Lower lobe of right lung (tissue), 2 donors: Measurements from ENCODE around the gene EP400. TPM values are rescaled to one million over a fixed set of nuclear protein-coding genes. Genes with fewer than 3 reads are reported as not detected.

Experiments used
- ATAC-seq, 2 donors: fragments of 200-7000 bp; cut with Tn5 transposase; one replicate each; pipeline ENCODE4 v1.9.1; 2020 to 2022; ENCODE audit warnings: mild to moderate bottlenecking in 2 of 2, moderate library complexity in 2 of 2
- DNase-seq: peaks from one replicate; pipeline ENCODE4 v3.0.0-alpha.2; 2020
- H3K27ac ChIP-seq: fragments of 200-600 bp; one replicate; pipeline ENCODE4 v1.8.0; 2022
- H3K27me3 ChIP-seq: fragments of 200-600 bp; one replicate; pipeline ENCODE4 v1.8.0; 2022; ENCODE audit warnings: low read depth
- H3K36me3 ChIP-seq: fragments of 200-600 bp; one replicate; pipeline ENCODE4 v1.8.0; 2022; ENCODE audit warnings: mild to moderate bottlenecking
- H3K4me1 ChIP-seq: fragments of 200-600 bp; one replicate; pipeline ENCODE4 v1.8.0; 2022
- H3K4me3 ChIP-seq: fragments of 200-600 bp; one replicate; pipeline ENCODE4 v1.8.0; 2022; ENCODE audit warnings: mild to moderate bottlenecking
- H3K9me3 ChIP-seq: fragments of 200-600 bp; one replicate; pipeline ENCODE4 v1.8.0; 2022
- intact Hi-C: fragments of 100-400 bp; cut with DNase I; formaldehyde crosslinking; loops from one replicate; pipeline ENCODE4 v1.11.0; 2022
- total RNA-seq: library from RNA; stranded (reverse); fragmentation: NEBNext Ultra II Directional; extraction: Animal tissue kit (Norgen Biotek cat#: 25700); gene quantifications from one replicate; pipeline ENCODE4 v1.2.1, GENCODE V29; 2021
- TF ChIP-seq, protein P1 (sequence below): fragments of 200-600 bp; IDR thresholded peaks from one replicate; pipeline ENCODE4 v1.8.0; 2022; ENCODE audit warnings: antibody characterized with exemption, mild to moderate bottlenecking
- donor health status: DM: no; HTN: yes; CAD: no; lungs with severe emphysema.

The EP400 gene
- total RNA-seq, 1 donor from 2014 or later: 46.2 TPM

- intact Hi-C loops: no loop called here
- H3K4me1 ChIP-seq: no peaks in the 10 kb centered on the region
- no peak overlapping the region for H3K4me3 ChIP-seq
- DNase-seq (no peak), ATAC-seq (no peak)
- peaks cover 100% of the 10 kb centered on the region for H3K36me3 ChIP-seq
- no peaks in the 10 kb centered on the region for H3K9me3 ChIP-seq
- no peaks in the 10 kb centered on the region for H3K27me3 ChIP-seq
- TF ChIP-seq, protein P1, sequence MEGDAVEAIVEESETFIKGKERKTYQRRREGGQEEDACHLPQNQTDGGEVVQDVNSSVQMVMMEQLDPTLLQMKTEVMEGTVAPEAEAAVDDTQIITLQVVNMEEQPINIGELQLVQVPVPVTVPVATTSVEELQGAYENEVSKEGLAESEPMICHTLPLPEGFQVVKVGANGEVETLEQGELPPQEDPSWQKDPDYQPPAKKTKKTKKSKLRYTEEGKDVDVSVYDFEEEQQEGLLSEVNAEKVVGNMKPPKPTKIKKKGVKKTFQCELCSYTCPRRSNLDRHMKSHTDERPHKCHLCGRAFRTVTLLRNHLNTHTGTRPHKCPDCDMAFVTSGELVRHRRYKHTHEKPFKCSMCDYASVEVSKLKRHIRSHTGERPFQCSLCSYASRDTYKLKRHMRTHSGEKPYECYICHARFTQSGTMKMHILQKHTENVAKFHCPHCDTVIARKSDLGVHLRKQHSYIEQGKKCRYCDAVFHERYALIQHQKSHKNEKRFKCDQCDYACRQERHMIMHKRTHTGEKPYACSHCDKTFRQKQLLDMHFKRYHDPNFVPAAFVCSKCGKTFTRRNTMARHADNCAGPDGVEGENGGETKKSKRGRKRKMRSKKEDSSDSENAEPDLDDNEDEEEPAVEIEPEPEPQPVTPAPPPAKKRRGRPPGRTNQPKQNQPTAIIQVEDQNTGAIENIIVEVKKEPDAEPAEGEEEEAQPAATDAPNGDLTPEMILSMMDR: no peak
- H3K27ac ChIP-seq: no peak overlapping the region
These were observed 37.8 kb downstream of the EP400 start for GRCh38 chr12:131987552-131987951.

DNA sequence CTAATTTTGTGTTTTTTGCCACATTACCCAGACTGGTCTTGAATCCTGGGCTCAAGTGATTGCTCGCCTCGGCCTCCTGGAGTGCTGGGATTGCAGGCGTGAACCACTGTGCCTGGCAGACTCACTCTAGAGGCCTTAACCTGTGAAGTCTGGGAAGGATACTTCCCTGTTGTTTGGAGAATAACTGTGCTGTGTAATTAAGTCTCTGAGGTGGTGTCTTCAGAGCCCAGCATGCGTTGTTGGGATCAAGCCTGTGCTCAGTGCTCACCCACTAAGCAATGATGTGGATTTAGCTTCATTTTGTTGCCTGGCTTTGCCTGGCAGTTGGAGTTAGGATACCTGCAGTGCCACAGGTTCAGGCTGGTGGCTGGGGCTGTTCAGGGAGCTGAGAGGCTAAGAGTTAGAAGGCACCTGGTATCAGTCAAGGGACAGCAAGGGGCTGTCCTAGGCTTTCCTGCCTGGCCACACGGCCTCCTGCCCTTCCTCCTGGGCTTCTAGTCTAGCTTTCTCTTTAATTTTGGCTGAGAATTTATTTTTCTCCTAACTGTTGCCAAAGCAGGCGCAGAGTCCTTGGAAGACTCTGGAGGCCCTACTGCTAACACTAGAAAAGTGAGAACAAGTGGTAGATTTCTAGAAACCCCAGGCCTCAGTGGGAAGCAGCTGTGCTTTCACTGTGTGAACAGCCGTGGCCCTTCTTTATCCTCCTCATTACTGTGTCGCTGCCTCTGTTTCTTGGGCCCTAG, 38.5 kb downstream of the EP400 start:
- ATAC-seq (no peak), DNase-seq (no peak)
- no peaks in the 10 kb centered on the region for H3K9me3 ChIP-seq
- H3K27ac ChIP-seq: no peak overlapping the region
- H3K4me1 ChIP-seq: no peaks in the 10 kb centered on the region
- TF ChIP-seq, protein P1: no peak
- H3K4me3 ChIP-seq: no peak overlapping the region
- H3K27me3 ChIP-seq: no peaks in the 10 kb centered on the region
- intact Hi-C loops: no loop called here
- H3K36me3 ChIP-seq: peaks cover 100% of the 10 kb centered on the region

DNA sequence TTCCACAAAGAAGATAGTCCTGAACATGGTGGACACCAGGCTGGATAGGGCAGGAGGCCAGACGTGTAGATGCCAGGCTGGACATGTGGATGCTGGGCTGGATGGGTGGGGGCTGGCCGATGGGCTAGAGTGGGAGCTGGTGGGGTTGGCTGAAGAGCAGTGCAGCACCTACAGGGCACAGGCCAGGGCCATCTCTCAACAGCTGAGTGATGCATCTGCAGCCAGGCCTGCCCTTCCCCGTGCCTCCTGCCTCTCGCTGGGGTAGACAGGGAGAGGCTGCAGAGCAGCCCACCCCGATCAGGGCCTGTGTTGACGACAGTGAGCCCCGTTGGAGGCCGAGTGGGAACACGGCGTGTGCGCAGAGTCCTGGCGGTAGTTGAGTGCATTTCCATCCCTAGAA, 39.3 kb downstream of the EP400 start:
- TF ChIP-seq, protein P1: no peak
- ATAC-seq (peak in 1 of 2 donors; percentile 13), DNase-seq (no peak)
- intact Hi-C loops: no loop called here
- no peaks in the 10 kb centered on the region for H3K27me3 ChIP-seq
- no peaks in the 10 kb centered on the region for H3K4me1 ChIP-seq
- H3K9me3 ChIP-seq: no peaks in the 10 kb centered on the region
- peaks cover 100% of the 10 kb centered on the region for H3K36me3 ChIP-seq
- no peak overlapping the region for H3K4me3 ChIP-seq
- H3K27ac ChIP-seq: no peak overlapping the region

GRCh38 chr12:131990066-131990979, 40.6 kb downstream of the EP400 start:
- H3K36me3 ChIP-seq: peaks cover 98% of the 10 kb centered on the region
- intact Hi-C loops: no loop called here
- no peak for DNase-seq

GRCh38 chr12:131990980-131991305, 41.2 kb downstream of the EP400 start:
- H3K4me1 ChIP-seq: no peaks in the 10 kb centered on the region
- H3K27ac ChIP-seq: no peak overlapping the region
- no peak for DNase-seq
- no peak for ATAC-seq
- intact Hi-C loops: no loop called here
- H3K36me3 ChIP-seq: peaks cover 94% of the 10 kb centered on the region
- no peaks in the 10 kb centered on the region for H3K9me3 ChIP-seq
- no peaks in the 10 kb centered on the region for H3K27me3 ChIP-seq
- H3K4me3 ChIP-seq: no peak overlapping the region
- TF ChIP-seq, protein P1: no peak

More at GRCh38 chr12:131990066-131990979, 40.6 kb downstream of the EP400 start:
- no peaks in the 10 kb centered on the region for H3K27me3 ChIP-seq
- no peak for ATAC-seq
- H3K4me1 ChIP-seq: no peaks in the 10 kb centered on the region
- H3K27ac ChIP-seq: no peak overlapping the region
- H3K4me3 ChIP-seq: no peak overlapping the region
- TF ChIP-seq, protein P1: no peak
- H3K9me3 ChIP-seq: no peaks in the 10 kb centered on the region
